GM21619 (cell line): ENCODE measurements around the gene SCMH1.

Experiments used
- ATAC-seq: cut with Tn5 transposase; IDR thresholded peaks from one replicate; pipeline ENCODE4 v1.9.1; 2021; ENCODE audit not compliant: unreplicated experiment

SCMH1 gene

DNA sequence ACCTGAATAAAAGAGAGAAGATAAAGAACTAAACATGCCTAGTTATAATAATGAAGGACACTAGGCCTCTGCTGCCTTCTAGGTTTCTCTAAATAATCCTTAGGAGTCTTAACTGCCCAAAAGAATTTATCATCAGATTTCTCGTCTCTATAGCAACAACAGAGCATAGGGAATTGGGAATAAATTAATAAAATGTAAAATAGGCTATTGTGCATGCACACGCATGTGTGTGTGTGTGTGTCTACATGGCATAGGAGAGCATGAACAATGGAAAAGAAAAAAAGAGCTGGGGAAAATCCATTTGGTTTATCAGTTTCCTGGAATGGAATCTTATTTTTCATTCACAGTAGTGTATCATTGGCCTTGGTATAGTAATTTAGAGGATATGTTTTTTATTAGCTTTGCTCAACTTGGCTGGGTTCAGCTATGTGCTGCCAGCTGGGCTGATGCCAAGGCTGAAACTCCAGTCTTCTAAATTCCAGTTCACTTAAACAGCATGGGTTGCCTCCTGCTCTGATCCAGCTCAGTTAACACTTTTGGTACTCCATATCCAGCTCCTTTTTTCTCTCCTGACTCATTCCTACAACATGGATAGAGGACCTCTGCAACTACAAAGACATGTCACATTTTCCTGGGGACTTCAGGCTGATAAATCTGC is 140.0 kb downstream of the SCMH1 start:
- no peak for ATAC-seq

DNA sequence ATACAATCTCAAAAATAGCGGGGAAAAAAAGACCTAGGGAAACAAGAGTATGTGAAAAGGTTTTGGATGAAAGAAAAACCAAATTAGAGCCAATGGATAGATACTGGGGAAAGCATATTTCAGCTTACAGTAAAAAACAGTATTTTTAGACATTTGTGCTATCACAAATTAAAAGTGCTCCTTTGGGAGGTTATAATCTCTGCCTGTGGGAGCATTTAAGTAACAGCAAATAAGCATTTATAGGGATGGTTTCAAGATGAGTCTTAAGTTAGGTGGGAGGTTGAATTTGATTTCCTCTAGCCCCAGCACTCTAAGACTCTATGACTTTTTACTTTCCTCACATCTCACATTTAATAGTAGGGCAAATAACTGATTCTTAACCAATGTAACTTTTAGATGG is 141.0 kb downstream of the SCMH1 start:
- ATAC-seq = no peak

DNA sequence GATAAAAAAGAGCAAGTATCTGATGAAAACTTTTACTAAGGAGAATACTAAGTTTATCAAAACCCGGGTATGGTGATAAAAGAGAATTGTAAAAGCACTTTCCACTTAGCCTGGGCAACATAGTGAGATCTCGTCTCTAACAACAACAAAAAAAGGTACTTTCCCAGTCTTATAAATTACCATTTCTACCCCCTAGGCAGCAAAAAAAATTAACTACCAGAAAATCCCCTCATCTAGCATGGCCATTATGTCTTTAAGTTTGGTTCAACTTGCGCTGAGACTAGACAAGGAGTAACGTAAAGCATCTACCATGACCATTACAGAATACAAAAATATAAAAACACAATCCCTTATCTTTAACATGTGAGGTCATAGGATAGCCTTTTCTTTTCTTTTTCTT is 141.9 kb downstream of the SCMH1 start:
- ATAC-seq = no peak

DNA sequence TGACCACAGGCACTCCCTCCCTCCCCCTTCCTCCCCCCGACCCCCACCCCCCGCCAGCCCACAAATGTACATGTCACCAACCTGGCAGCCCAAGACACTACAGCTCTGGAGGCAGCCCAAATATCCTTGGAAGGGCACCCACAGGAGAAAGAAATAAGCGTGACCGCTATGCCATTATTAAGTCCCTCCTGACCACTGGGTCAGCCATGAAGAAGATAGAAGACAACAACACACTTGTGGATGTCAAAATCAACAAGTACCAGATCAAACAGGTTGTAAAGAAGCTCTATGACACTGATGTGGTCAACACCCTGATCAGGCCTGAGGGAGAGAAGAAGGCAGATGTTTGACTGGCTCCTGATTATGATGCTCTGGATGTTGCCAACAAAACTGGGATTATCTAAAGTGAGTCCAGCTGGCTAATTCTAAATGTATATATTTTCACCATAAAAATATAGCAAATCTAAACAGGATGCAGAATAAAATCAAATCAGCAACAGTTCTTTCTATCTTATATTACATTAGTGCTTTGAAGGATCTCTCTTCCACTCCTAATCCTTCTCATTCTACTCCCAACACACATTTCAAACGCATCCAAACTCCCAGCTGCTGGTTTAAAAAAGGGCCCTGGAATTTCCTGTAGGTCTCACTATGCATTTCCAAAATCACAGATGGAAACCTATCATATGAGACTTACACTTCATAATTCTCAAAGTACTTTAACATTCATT is 143.2 kb downstream of the SCMH1 start:
- no peak for ATAC-seq

DNA sequence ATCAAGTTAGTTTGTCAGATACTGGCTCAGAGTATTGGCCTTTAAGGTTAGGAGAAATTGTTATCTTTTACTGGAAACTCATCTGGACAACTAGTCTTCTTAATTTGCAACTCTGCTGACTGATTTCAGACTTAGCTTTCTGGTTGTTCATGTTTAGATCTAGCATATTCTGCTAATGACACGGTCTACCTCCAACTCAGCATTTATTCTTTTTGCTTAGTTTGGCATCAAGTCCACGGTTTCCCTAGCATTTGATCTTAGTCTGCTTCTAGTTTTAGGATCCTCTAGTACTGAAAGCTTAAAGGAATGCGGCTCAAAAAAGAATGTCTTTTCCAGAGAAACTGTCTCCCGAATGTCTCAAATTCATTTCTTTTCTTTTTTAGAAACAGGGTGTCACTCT is 145.0 kb downstream of the SCMH1 start:
- ATAC-seq = no peak

DNA sequence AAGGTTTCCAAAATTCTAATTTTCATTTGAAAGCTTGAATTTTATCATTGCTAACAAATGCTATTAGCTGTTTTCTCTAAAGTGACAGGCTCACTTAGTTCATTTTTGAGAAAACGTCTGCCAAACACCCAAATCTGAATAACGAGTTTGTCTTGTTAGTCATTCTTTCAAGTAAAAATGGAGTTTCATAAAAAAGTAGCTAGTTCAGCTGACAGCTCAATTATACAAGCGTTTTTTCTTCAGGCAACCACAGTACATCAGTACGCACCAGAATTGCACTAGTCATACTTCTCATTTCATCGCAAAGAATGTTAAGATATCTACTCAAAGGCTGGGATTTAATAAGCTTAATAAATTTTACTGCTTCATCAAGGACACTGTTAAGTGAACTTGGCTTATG is 148.3 kb downstream of the SCMH1 start:
- no peak for ATAC-seq

DNA sequence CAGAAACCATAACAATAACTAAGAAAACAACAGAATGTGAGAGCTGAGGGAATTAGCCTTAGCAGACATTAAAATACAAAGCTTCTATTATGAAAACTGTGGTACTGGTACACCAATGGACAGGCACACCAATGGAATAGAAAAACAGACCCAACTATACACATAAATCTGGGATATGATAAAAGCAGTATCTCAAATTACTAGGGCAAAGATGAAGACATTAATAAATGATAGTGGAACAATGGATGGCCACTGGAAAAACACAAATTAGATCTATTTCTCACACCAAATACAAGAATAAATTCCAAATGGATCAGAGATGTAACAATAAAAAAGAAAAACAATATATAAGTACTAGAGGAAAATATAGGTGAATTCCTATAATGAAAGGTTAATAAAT is 155.2 kb downstream of the SCMH1 start:
- no peak for ATAC-seq

DNA sequence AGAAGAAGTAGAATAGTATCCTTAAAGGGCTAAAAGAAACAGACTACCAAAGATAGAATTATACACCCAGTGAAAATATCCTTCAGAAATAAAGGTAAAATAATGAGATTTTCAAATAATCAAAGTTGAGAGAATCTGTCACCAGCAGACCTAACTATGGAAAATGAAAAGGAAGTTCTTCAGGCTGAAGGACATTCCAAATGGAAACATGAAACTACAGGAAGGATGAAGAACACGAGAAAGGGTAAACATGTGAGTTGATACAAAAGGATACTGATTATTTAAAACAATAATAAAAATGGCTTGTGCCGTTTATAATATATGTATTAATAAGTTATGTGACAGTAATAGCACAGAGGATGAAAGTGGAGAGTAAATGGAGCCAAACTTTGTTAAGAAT is 163.5 kb downstream of the SCMH1 start:
- ATAC-seq = no peak

DNA sequence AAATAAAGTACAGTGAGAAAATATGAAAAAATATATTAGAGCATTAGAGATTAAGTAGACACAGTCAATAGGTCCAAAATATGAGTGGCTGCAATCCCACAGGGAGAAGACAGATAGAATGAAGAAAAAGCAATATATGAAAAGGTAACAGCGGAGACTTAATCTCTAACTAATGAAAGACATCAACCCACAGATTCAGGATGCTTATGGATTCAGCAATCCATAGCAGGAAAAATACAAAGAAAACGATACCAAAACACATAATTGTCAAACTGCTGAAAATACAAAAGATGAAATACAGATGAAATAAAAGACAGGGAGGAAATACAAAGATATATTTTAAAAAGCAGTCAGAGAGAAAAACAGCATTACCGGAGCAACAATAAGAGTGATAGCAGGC is 163.9 kb downstream of the SCMH1 start:
- no peak for ATAC-seq

DNA sequence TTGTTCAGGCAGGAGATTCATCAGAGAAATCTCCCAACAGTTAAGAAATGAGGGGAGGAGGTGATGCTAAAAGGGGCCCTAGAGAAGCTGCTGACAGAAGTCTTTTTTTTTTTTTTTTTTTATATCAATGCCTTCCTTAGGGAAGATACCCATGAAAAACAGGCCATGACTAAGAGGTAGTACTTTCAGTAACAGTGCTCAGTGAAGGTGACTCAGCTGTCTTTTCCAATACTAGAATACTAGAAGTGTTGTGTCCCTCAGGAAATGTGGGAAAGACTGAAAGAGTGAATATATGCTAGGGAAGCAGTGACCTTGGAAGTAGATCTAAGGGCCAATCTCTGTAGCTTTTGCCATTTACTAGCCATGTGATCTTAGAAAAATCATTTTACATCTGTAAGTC is 168.1 kb downstream of the SCMH1 start:
- ATAC-seq = no peak

DNA sequence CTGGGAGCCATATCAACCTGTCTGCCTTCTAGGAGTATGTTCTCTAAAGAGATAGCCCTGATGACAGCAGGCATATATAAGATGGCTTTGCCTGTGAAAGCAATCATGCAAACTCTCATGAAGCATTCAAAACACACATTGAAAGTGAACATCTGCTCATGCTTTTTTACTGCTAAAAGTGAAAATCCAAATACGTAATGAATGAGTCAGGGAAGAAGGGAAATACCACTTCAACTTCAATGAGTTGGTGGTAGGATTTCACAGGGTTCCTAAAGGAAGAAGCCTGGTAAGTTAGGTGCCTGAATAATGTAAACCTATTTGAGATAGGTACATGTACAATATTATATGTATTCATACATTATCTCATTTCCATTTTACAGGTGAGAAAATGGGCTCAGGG is 170.1 kb downstream of the SCMH1 start:
- no peak for ATAC-seq

DNA sequence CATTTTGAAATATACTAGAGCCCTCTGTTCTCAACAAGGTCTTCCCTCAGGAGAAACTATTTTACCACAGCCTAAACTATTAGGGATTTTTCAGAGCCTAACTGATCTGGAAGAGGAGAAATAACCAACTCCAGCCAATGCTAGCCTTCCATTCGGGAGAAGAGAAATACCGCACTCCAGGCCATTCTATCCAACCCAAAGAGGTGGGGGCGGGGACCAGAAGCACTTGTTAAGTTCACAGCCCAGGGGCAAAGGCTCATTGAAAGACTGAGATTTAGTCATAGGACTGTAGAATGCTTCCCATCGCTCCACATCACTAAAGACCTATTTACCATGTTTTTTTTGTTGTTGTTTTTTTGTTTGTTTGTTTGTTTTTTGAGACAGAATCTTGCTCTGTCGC is 185.2 kb downstream of the SCMH1 start:
- ATAC-seq = no peak

DNA sequence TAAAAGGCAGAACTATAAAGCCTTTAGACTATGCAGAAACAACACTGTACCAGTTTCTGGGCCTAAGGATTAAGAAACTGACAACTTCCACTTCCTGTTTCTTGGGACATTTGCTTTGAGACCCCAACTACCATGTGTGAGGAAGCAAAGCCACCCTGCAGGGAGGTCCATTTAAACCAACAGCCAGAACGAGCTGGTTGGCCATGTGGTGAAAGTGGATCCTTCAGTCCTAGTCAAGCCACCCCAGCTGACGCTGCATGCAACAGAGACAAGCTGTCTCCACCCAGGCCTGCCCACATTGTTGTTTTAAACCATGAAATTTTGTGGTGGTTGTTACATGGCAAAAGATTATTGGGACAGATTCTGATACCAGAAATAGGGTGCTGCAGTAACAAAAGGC is 188.8 kb downstream of the SCMH1 start:
- ATAC-seq = no peak

DNA sequence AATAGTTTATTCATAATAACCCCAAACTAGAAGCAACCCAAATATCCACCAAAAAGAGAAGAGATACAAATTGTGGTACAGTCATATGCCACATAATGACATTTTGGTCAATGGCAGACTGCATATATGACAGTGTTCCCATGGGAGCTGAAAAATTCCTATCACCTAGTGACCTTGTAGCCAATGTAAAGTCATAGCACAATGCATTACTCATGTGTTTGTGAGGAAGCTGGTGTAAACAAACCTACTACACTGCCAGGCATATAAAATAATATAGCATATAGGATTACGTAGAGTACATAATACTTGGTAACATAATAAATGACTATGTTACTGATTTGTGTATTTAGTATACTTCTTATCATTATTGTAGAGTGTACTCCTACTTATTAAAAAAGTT is 191.1 kb downstream of the SCMH1 start:
- no peak for ATAC-seq

DNA sequence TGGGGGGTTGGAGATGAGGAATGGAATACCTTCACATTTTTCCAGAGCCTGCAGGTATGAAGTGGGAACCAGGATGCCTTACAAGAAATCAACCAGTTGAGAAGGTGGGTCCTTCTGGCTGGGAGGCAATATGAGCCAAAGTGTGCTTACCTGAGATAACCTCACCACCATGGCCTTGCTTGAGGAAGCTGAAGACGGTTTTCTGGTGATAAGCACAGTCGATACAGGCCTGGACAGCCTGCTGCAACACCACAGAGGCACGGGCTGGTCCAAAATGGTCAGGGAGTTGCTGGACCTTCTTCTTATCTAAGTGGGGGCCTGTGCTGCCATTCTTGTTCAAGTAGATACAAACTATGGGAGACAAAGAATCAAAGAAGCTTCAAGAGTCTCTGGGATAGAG is 193.6 kb downstream of the SCMH1 start:
- no peak for ATAC-seq

DNA sequence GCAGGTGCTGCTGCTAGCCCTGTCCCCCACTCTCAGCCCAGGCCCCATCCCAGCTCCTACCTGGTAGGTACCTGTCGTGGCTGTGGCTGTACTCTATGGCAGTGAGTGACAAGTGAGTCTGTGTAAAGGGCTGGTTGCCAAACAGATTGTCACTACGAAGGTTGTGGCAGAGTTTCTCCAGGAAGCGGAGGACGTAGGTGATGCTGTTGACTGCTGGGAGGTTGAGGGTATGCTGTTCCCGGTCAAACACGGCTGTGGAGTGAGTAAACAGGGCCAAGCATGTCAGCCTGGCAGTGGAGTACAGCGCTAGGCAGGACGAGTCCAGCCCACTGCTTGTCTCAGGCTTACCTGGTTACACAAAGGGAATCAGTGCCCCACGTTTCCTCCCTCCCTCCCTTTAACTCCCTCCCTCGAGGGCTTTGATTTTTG is 195.7 kb downstream of the SCMH1 start:
- no peak for ATAC-seq

DNA sequence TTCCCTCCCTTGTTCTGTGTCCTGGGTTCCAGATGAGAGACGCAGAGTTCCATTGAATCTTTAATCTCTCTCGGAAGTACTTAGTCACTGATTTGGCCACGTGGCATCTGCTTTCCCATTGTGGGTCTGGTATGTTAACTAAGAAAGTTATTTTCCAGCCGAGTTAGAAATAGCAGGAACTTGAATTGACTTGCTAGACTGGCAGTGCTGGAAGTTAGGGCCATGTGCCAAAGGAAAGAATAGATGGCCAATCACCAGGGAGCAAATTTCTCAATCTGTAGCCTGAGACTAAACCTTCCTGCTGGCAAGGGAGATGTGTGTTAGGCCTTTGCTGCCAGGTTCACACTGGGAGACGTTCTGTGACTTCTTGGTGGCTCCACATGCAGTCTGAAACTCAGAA is 196.4 kb downstream of the SCMH1 start:
- ATAC-seq = no peak

DNA sequence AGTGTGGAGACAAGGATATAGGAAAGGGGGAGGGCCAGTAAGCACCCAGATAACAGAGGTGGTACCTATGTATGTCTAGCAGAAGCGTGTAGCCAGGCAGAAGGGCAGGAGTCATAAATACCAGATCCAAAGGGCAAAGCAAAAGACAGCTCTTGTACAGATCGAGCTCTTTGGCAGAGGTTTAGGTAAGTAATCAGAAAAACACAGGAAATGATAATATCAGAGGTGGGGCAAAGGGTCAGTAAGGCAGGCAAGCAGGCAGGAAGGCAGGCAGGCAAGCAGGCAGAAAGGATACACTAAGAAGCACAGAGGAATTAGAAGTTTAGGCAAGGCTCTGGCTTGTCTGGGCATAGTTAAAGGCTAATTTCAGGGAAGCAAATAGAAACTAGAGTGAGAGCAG is 197.9 kb downstream of the SCMH1 start:
- ATAC-seq = no peak

DNA sequence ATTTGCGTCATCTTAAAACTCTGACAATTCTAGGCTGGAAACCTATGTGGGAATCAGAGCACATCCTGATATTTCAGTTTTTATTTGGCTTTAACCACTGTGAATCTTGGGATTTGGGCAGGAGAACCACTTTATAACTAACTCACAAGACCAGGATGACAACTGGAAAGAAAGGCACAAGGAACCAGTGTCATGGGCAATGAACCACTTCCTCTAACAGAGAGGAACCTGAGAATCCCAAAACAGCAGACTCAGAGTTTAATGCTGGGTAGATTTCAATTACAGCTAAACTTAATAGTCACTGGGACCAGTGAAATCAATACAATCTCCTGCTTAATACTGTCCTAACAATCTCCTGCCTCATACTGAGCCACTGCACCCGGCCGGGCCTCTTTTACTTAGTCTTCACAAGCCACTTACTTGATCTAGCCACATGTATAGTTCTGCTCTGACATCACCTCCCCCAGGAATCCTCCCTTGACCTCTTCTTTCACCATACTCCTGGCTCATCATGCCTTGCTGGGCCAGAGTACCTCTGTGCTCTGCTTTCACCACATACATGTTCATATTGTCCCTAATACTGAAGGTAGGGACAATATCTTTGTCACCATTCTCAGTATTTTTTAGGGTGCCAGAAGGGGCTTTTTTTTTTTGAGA is 200.4 kb downstream of the SCMH1 start:
- no peak for ATAC-seq

DNA sequence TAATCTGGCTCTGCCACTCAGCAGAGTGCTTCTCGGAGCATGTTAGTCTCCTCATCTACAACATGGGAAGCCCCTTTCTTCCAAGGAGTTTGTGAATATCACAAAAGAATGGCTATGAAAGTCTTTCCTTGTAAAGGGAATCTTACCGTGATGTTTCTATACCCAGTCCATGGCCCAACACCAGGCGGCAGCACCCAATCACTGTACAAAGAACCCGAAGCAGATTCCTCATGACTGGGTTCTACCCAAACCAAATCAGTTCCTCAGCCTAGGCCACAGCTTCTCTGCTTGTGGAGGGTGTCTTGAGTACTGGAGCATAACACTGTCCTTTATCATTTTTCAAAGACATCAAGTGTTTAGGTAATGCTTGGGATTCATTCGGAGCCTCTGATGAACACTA is 204.0 kb downstream of the SCMH1 start:
- no peak for ATAC-seq

DNA sequence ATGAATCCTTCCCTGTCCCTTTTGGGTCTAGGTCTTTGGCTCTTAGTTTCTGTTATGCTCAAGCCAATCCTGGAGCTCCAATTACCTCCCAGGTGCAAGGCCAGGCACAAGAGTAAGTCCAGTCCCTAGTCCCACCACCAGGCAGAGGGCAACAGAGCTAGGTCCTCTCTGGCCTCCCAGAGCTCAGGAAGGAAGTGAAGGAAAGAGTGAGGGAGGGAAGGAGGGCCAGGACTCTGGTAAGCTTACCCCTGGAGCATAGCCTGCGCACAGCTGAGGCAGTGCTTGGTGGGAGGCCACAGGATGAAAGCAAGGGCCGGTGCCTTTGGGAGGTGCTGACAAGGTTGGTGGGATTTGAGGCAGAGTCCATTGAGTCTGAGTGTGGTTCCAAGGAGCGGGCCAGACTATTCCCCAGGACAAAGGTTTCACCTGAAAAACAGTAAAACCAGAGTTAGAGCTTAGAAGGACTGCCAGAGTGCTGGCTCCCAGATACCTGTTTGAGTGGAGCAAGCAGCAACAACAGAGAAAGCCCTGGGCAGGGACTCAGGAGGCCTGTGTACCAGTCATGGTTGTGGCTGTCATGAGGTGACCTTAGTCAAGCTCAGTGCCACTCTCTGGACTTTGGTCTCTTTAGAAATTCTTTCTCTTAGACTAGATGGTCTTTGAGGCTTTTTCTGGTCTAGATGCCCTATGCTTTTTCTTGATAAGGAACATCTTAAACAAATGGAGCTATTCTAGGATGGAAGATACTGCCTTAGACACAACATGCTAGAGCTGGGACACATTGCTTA is 204.8 kb downstream of the SCMH1 start:
- no peak for ATAC-seq

DNA sequence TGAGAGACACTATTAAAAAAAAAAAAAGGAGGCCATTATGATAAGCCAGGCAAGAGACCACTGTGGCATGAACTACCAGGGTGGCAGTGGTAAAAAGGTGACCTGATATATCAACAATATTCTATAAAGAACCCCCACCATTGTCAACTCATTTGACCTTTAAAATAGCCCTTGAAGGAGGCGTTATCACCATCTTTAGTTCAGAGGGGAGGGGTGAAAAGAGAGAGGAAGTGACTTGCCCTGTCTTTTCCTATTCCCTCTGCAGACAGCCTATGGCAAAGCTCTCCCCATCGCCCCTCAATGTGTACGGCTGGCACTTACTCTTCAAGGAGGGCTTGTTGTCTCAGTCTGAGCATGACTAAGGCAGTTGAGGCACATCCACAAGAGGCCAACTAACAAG is 208.8 kb downstream of the SCMH1 start:
- ATAC-seq = no peak
